A549 (cell line): ENCODE measurements around the gene POR.

Source experiments
- CBX8 ChIP-seq: fragments of 200-600 bp; sonication (generic); IDR thresholded peaks from 2 replicates; pipeline ENCODE4 v1.6.1; 2016
- CHD2 ChIP-seq: fragments of 150-350 bp; IDR thresholded peaks from 2 replicates; pipeline ENCODE4 v1.6.1; 2014; ENCODE audit warnings: low read length; ENCODE audit not compliant: partially characterized antibody
- CTCF ChIP-seq: fragments of >200 bp; sonication (Bioruptor Twin); formaldehyde crosslinking; IDR thresholded peaks from 3 replicates; pipeline ENCODE4 v1.5.1; 2016
- ESRRA ChIP-seq: fragments of 150-350 bp; IDR thresholded peaks from 2 replicates; pipeline ENCODE4 v1.6.1; 2014; ENCODE audit warnings: mild to moderate bottlenecking, low read length, borderline replicate concordance
- KDM1A ChIP-seq: fragments of 200-600 bp; sonication (generic); IDR thresholded peaks from 2 replicates; pipeline ENCODE4 v1.6.1; 2016; ENCODE audit warnings: low read depth, mild to moderate bottlenecking
- MAX ChIP-seq: IDR thresholded peaks from 2 replicates; pipeline ENCODE4 v1.6.1; 2012
- POLR2A ChIP-seq: IDR thresholded peaks from 2 replicates; pipeline ENCODE4 v1.6.1; 2012; ENCODE audit warnings: mild to moderate bottlenecking, low read length
- RCOR1 ChIP-seq: fragments of 150-350 bp; IDR thresholded peaks from 2 replicates; pipeline ENCODE4 v1.6.1; 2014; ENCODE audit warnings: antibody characterized with exemption, low read length, low read depth
- REST ChIP-seq: fragments of 200-600 bp; sonication (generic); IDR thresholded peaks from 2 replicates; pipeline ENCODE4 v1.6.1; 2016; ENCODE audit warnings: antibody characterized with exemption, mild to moderate bottlenecking, moderate library complexity
- RFX5 ChIP-seq: fragments of 450-650 bp; IDR thresholded peaks from 2 replicates; pipeline ENCODE4 v1.7.1; 2014; ENCODE audit warnings: antibody characterized with exemption, mild to moderate bottlenecking, moderate library complexity
- USF2 ChIP-seq: fragments of 450-650 bp; IDR thresholded peaks from 2 replicates; pipeline ENCODE4 v1.6.1; 2014; ENCODE audit warnings: antibody characterized with exemption

- TF ChIP-seq REST, result no peak
- TF ChIP-seq CTCF, result no peak
- TF ChIP-seq CHD2, result no peak
- no peak for TF ChIP-seq MAX
- TF ChIP-seq RFX5, result no peak
- no peak for TF ChIP-seq KDM1A
- no peak for TF ChIP-seq ESRRA
- TF ChIP-seq POLR2A, result no peak
- TF ChIP-seq USF2, result no peak
- TF ChIP-seq RCOR1, result no peak
- TF ChIP-seq CBX8, result no peak
Observed at GRCh38 chr7:75966190-75966961, 51.4 kb downstream of the POR start.
